ENCODE data around the gene SORCS2. TPM values are rescaled to one million over a fixed set of nuclear protein-coding genes. Genes with fewer than 3 reads are reported as not detected.

SORCS2 gene
- total and polyA plus RNA-seq, 2 of the 8 experiments (the other 6 are each of a cell fraction or from before 2014, with no cell fraction given), result 0.36 to 1.8 TPM

DNA sequence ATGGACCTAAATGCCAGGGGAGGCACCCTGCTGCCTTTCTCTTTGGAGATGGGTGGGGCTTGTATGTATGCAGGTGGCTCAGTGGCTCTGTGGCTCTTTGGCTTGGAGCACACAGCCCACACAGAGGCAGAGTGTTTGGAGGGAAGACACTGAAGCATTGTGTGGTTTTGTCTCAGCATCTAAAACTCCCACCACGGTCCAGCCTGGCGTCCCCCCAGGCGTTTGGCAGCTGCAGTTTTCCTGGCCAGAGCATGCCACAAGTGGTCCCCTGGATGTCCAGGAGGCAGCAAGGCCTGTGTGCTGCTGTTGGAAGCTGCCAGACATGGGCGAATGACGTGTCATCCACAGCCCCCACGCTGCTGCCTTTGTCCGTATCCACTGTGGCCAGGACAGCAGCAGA is 274.6 kb downstream of the SORCS2 start:
- H3K4me1 ChIP-seq (replicated peaks in 1 of 4; ENCODE audit: control insufficient read depth in 3 of 4, insufficient read depth in 4 of 4, low read length in 3 of 4), result peaks cover 0 to 7% (median 4%) of the 10 kb centered on the region in 4 experiments; a peak in 6 of 7 replicates
- no peak overlapping the region for H4K5ac ChIP-seq (ENCODE audit: insufficient read length, low read depth, low read length)
- H3K9me3 ChIP-seq (ENCODE audit: insufficient read depth in 2 of 2, low read depth in 1 of 2, low read length in 1 of 2), result peaks cover 7% of the 10 kb centered on the region in 2 experiments; a peak in 3 of 4 replicates
- POLR2A ChIA-PET (ENCODE audit: partially characterized antibody), result no interaction called here
- H4K8ac ChIP-seq (ENCODE audit: extremely low read depth, insufficient read depth, low read length), result no peak overlapping the region
- no peak overlapping the region for H2BK120ac ChIP-seq (replicated peaks; ENCODE audit: low read depth, low read length)
- no peak overlapping the region for H3K18ac ChIP-seq (ENCODE audit: extremely low read depth, low read length)
- H4K20me1 ChIP-seq (replicated peaks in 1 of 2; ENCODE audit: control insufficient read depth in 1 of 2, insufficient read depth in 2 of 2, low read length in 2 of 2), result peaks cover 0 to 2% of the 10 kb centered on the region in 2 experiments
- peaks cover 7% of the 10 kb centered on the region; the same call in 1 of the 2 replicates for H3K23me2 ChIP-seq (ENCODE audit: low read depth, low read length)
- no peak overlapping the region for H3K27ac ChIP-seq (ENCODE audit: low read depth, low read length)
- H3K14ac ChIP-seq (ENCODE audit: insufficient read length), result no peak overlapping the region
- no peak overlapping the region for H2AK5ac ChIP-seq (ENCODE audit: low read depth, low read length)
- CTCF ChIA-PET (ENCODE audit: partially characterized antibody), result interaction anchor here (0.6 to 2.0 kb wide), 7 partner anchors 9 to 554 kb away, joined by 3 to 8 read pairs (median 4); no protein-coding TSS in a partner anchor
- H3K4me2 ChIP-seq (ENCODE audit: insufficient read depth in 1 of 2, low read depth in 2 of 2, low read length in 2 of 2), result no peak overlapping the region
- H3K36me3 ChIP-seq (ENCODE audit: control insufficient read depth in 2 of 4, insufficient read depth in 4 of 4, low read length in 3 of 4), result no peaks in the 10 kb centered on the region
- DNase-seq (ENCODE audit: low read depth in 1 of 2, low spot score in 2 of 2), result no peak
- H2BK5ac ChIP-seq (ENCODE audit: low read depth, low read length), result no peak overlapping the region
- H3K27me3 ChIP-seq (replicated peaks in 1 of 4; ENCODE audit: control insufficient read depth in 3 of 4, extremely low read depth in 1 of 4, insufficient read depth in 3 of 4, low read length in 3 of 4), result no peaks in the 10 kb centered on the region
- H2BK12ac ChIP-seq (ENCODE audit: low read depth, low read length), result 0 out of 2 replicates have a peak overlapping the region, but pooled peaks have one; percentile 39
- no peak overlapping the region for H2BK20ac ChIP-seq (ENCODE audit: low read length)
- 84% methylated on average over 7 of the region's 7 CpGs; no CpG with 5 or more reads in 1 of the 2 experiments for WGBS, 2 experiments (ENCODE audit: extremely low coverage in 1 of 2, insufficient coverage in 1 of 2, insufficient read length in 1 of 2, insufficient replicate concordance in 2 of 2, low coverage in 1 of 2, low lambda C conversion rate in 2 of 2, missing lambda C conversion rate in 1 of 2)
- no peaks in the 10 kb centered on the region for H3K79me1 ChIP-seq (ENCODE audit: low read depth, low read length)
- no peak overlapping the region for H3K9ac ChIP-seq (replicated peaks in 1 of 4; ENCODE audit: extremely low read depth in 1 of 4, low read depth in 3 of 4, low read length in 3 of 4)
- H3K79me2 ChIP-seq (ENCODE audit: control insufficient read depth in 1 of 2, insufficient read depth in 2 of 2, low read length in 2 of 2), result no peaks in the 10 kb centered on the region
- no peak overlapping the region for H3K56ac ChIP-seq (replicated peaks; ENCODE audit: insufficient read length, low read depth, low read length)
- H3K4me3 ChIP-seq (ENCODE audit: extremely low read depth in 1 of 4, insufficient read depth in 2 of 4, low read depth in 3 of 4, low read length in 4 of 4), result no peak overlapping the region
- no peak overlapping the region for H2AFZ ChIP-seq (ENCODE audit: low read length)
- no peak overlapping the region for H2BK15ac ChIP-seq (ENCODE audit: low read length)
- TF ChIP-seq ATF2 (IDR thresholded peaks at IDR 0.05; ENCODE audit: low read length), result no peak
- no peak for TF ChIP-seq TEAD4 (IDR thresholded peaks at IDR 0.05; ENCODE audit: low read depth, low read length)
- no peak for TF ChIP-seq TCF12 (IDR thresholded peaks at IDR 0.05; ENCODE audit: low read depth, low read length)
- no peak for TF ChIP-seq ASH2L (IDR thresholded peaks at IDR 0.05; ENCODE audit: low read length)
- no peak for TF ChIP-seq MAFK (IDR thresholded peaks at IDR 0.05; ENCODE audit: low read depth, low read length)
- TF ChIP-seq HDAC2 (IDR thresholded peaks at IDR 0.05; ENCODE audit: borderline replicate concordance in 1 of 2, low read depth in 2 of 2, low read length in 2 of 2), result no peak
- H3K23ac ChIP-seq (ENCODE audit: insufficient read length), result no peak overlapping the region
- H3K4ac ChIP-seq (replicated peaks; ENCODE audit: insufficient read length, low read depth, low read length), result no peak overlapping the region
- FAIRE-seq, result no peak
- no peak overlapping the region for H4K91ac ChIP-seq (replicated peaks; ENCODE audit: insufficient read length, low read length)
